Upper lobe of left lung (tissue), 4 donors: ENCODE data around the gene HS6ST1.

Experiments
- CTCF ChIP-seq, 6 experiments: fragments of 450-650 bp in 4 of 6; fragments of 200-600 bp in 2 of 6; sonication (generic) in 2 of 6; IDR thresholded peaks; one replicate each; pipeline ENCODE4 v1.5.1; 2016 to 2019; ENCODE audit warnings: antibody characterized with exemption in 6 of 6
- POLR2A ChIP-seq, 4 donors: fragments of 450-650 bp; IDR thresholded peaks; one replicate each; pipeline ENCODE4 v1.5.1; 2016 to 2017; ENCODE audit warnings: antibody characterized with exemption in 4 of 4, mild to moderate bottlenecking in 2 of 4
- POLR2AphosphoS5 ChIP-seq, 2 donors: sonication (generic); formaldehyde crosslinking; IDR thresholded peaks; one replicate each; pipeline ENCODE4 v1.5.1; 2017; ENCODE audit warnings: antibody characterized with exemption in 2 of 2

GRCh38 chr2:128304330-128304714 is 14.3 kb downstream of the HS6ST1 start:
- TF ChIP-seq CTCF (IDR thresholded peaks at IDR 0.05) (no peak), POLR2A (IDR thresholded peaks at IDR 0.05) (no peak), POLR2AphosphoS5 (IDR thresholded peaks at IDR 0.05) (no peak)
